GM12874 (cell line): Measurements from ENCODE around the gene RABGAP1L.

ENCODE experiments used
- CTCF ChIP-seq: IDR thresholded peaks from 2 replicates; pipeline ENCODE4 v1.5.1; 2011; ENCODE audit warnings: low read depth, mild to moderate bottlenecking, control low read depth, low read length, moderate library complexity; ENCODE audit not compliant: insufficient read depth

Gene RABGAP1L

GRCh38 chr1:174764191-174764590, 604.9 kb downstream of the RABGAP1L start:
- TF ChIP-seq CTCF = no peak

GRCh38 chr1:174766727-174767126, 607.4 kb downstream of the RABGAP1L start:
- TF ChIP-seq CTCF = no peak

GRCh38 chr1:174768516-174768915, 609.2 kb downstream of the RABGAP1L start:
- no peak for TF ChIP-seq CTCF

- no peak for TF ChIP-seq CTCF
Observed at GRCh38 chr1:174768949-174769348, 609.6 kb downstream of the RABGAP1L start.

- TF ChIP-seq CTCF = peak; percentile 43; the same call in 1 of the 2 replicates
Observed at GRCh38 chr1:174769961-174770549, 610.7 kb downstream of the RABGAP1L start.

GRCh38 chr1:174775621-174776020, 616.3 kb downstream of the RABGAP1L start:
- no peak for TF ChIP-seq CTCF

GRCh38 chr1:174777262-174777661, 617.9 kb downstream of the RABGAP1L start:
- no peak for TF ChIP-seq CTCF
